Activated CD4-positive, CD25-positive, alpha-beta regulatory T cell (primary cell): ENCODE measurements around the gene CAPN7.

Source experiments
- DNase-seq, 4 experiments: peaks; one replicate each; lab custom pipeline; 2025; lab: John Stamatoyannopoulos, UW

CAPN7 gene

GRCh38 chr3:15276028-15276724, 70.1 kb downstream of the CAPN7 start:
- DNase-seq, result no peak

- DNase-seq, result no peak
Observed at GRCh38 chr3:15277861-15278500, 71.9 kb downstream of the CAPN7 start.

- no peak for DNase-seq
Observed at GRCh38 chr3:15279205-15279604, 73.2 kb downstream of the CAPN7 start.

GRCh38 chr3:15279671-15280402, 73.8 kb downstream of the CAPN7 start:
- DNase-seq, result no peak

GRCh38 chr3:15280853-15281532, 74.9 kb downstream of the CAPN7 start:
- DNase-seq, result no peak

GRCh38 chr3:15281817-15282216, 75.8 kb downstream of the CAPN7 start:
- DNase-seq, result no peak

GRCh38 chr3:15283702-15284101, 77.7 kb downstream of the CAPN7 start:
- no peak for DNase-seq

- no peak for DNase-seq
Observed at GRCh38 chr3:15284121-15284889, 78.3 kb downstream of the CAPN7 start.

GRCh38 chr3:15286022-15286421, 80.0 kb downstream of the CAPN7 start:
- DNase-seq, result no peak

GRCh38 chr3:15287565-15288330, 81.7 kb downstream of the CAPN7 start:
- DNase-seq, result no peak

GRCh38 chr3:15288331-15289035, 82.4 kb downstream of the CAPN7 start:
- DNase-seq, result no peak

GRCh38 chr3:15289661-15290060, 83.6 kb downstream of the CAPN7 start:
- no peak for DNase-seq

- DNase-seq, result no peak
Observed at GRCh38 chr3:15290736-15291135, 84.7 kb downstream of the CAPN7 start.

- peak in 3 of 4 experiments; percentile 16 to 28 (median 16) for DNase-seq
Observed at GRCh38 chr3:15291589-15292541, 85.8 kb downstream of the CAPN7 start.

GRCh38 chr3:15292765-15293522, 86.9 kb downstream of the CAPN7 start:
- no peak for DNase-seq

GRCh38 chr3:15294929-15295328, 88.9 kb downstream of the CAPN7 start:
- DNase-seq, result no peak

- no peak for DNase-seq
Observed at GRCh38 chr3:15295506-15295905, 89.5 kb downstream of the CAPN7 start.

- no peak for DNase-seq
Observed at GRCh38 chr3:15297608-15298350, 91.7 kb downstream of the CAPN7 start.
